Gastroesophageal sphincter (tissue), 3 donors: Measurements from ENCODE around the gene CACNA1I.

Experiments used
- CTCF ChIP-seq, 4 experiments: fragments of 200-600 bp in 2 of 4; fragments of 450-650 bp in 2 of 4; sonication (generic) in 1 of 4; IDR thresholded peaks; one replicate each; pipeline ENCODE4 v1.5.1; 2017 to 2019; ENCODE audit warnings: antibody characterized with exemption in 4 of 4, mild to moderate bottlenecking in 2 of 4, moderate library complexity in 2 of 4
- POLR2A ChIP-seq, 2 donors: fragments of 450-650 bp; IDR thresholded peaks; one replicate each; pipeline ENCODE4 v1.6.1; 2017; ENCODE audit warnings: antibody characterized with exemption in 2 of 2, mild to moderate bottlenecking in 2 of 2, moderate library complexity in 1 of 2
- POLR2AphosphoS5 ChIP-seq: sonication (generic); formaldehyde crosslinking; IDR thresholded peaks from one replicate; pipeline ENCODE4 v1.6.1; 2017; ENCODE audit warnings: antibody characterized with exemption

GRCh38 chr22:39568278-39568981 is 2.1 kb upstream of the CACNA1I start:
- TF ChIP-seq CTCF (IDR thresholded peaks at IDR 0.05): no peak
- no peak for TF ChIP-seq POLR2A (IDR thresholded peaks at IDR 0.05)
- TF ChIP-seq POLR2AphosphoS5: no peak
